Uterus (tissue), 2 donors: ENCODE results near the gene ZBP1.

Experiments used
- CTCF ChIP-seq, 4 experiments: fragments of 200-600 bp in 2 of 4; fragments of 450-650 bp in 2 of 4; sonication (generic) in 2 of 4; IDR thresholded peaks; one replicate each; pipeline ENCODE4 v1.5.1; 2016 to 2019; ENCODE audit warnings: antibody characterized with exemption in 4 of 4, mild to moderate bottlenecking in 2 of 4, moderate library complexity in 1 of 4
- POLR2A ChIP-seq, 2 donors: fragments of 450-650 bp; IDR thresholded peaks; one replicate each; pipeline ENCODE4 v1.6.1; 2016; ENCODE audit warnings: antibody characterized with exemption in 2 of 2, mild to moderate bottlenecking in 1 of 2, moderate library complexity in 1 of 2

DNA sequence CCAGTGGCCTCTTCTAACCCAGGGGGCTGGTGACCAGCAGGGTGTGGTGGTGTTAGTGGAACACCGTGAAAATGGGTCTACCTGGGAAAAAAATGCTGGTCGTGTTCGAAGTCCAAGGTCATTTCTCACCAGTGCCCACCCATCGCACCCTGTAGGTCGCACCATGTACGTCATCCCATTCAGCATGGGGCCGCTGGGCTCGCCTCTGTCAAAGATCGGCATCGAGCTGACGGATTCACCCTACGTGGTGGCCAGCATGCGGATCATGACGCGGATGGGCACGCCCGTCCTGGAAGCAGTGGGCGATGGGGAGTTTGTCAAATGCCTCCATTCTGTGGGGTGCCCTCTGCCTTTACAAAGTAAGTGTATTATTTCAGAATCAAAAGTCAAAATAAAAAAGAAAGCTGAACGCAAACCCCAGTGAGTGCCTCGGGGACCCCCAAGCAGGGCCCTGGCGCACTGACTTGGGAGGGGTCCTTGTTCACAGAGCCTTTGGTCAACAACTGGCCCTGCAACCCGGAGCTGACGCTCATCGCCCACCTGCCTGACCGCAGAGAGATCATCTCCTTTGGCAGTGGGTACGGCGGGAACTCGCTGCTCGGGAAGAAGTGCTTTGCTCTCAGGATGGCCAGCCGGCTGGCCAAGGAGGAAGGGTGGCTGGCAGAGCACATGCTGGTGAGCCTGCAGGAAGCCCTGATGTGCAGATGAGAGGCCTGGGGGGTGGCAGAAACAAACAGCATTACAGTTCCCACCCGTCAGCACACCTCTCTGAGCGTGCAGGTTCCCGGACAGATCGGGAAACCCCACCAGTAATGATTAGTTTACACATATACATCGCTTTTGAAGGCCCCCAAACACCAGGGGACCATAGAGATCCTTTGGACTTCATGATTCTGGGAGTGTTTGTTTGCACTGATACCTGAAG lies 57.4 kb downstream of the ZBP1 start:
- TF ChIP-seq CTCF (IDR thresholded peaks at IDR 0.05) = no peak
- no peak for TF ChIP-seq POLR2A (IDR thresholded peaks at IDR 0.05)
